Ascending aorta (tissue), 2 donors: ENCODE measurements around the gene DPH1. TPM values are rescaled to one million over a fixed set of nuclear protein-coding genes. Genes with fewer than 3 reads are reported as not detected.

ENCODE experiments used
- DNase-seq, 2 donors: peaks; one replicate each; pipeline ENCODE4 v3.0.0-alpha.2; 2019; ENCODE audit warnings: low spot score in 2 of 2
- H3K27ac ChIP-seq, 2 donors: fragments of 200-600 bp; sonication (generic); one replicate each; pipeline ENCODE4 v1.5.1; 2016 to 2017; ENCODE audit warnings: mild to moderate bottlenecking in 1 of 2
- H3K27me3 ChIP-seq: fragments of 200-600 bp; sonication (generic); one replicate; pipeline ENCODE4 v1.5.1; 2017
- H3K36me3 ChIP-seq, 2 donors: fragments of 200-600 bp; sonication (generic); one replicate each; pipeline ENCODE4 v1.5.1; 2016
- H3K4me1 ChIP-seq, 2 donors: fragments of 200-600 bp; sonication (generic); one replicate each; pipeline ENCODE4 v1.5.1; 2016 to 2017; ENCODE audit warnings: mild to moderate bottlenecking in 1 of 2
- H3K4me3 ChIP-seq, 2 donors: fragments of 200-600 bp; sonication (generic); one replicate each; pipeline ENCODE4 v1.5.1; 2016 to 2017; ENCODE audit warnings: mild to moderate bottlenecking in 1 of 2
- H3K9me3 ChIP-seq, 2 donors: fragments of 200-600 bp; sonication (generic); one replicate each; pipeline ENCODE4 v1.5.1; 2016
- intact Hi-C: fragments of 100-400 bp; cut with DNase I; formaldehyde crosslinking; loops from one replicate; pipeline ENCODE4 v1.15.1; 2023
- total RNA-seq: library from RNA; depleted of rRNA; stranded (reverse); fragments of >200 nt; gene quantifications from one replicate; pipeline ENCODE4 v1.1.0, GENCODE V29; 2016
- TF ChIP-seq, protein P1 (sequence below), 3 experiments: fragments of 200-600 bp in 2 of 3; fragments of 450-650 bp in 1 of 3; sonication (generic) in 2 of 3; IDR thresholded peaks; one replicate each; pipeline ENCODE4 v1.5.1; 2016 to 2019; ENCODE audit warnings: antibody characterized with exemption in 3 of 3, mild to moderate bottlenecking in 1 of 3, moderate library complexity in 1 of 3

Gene DPH1
- total RNA-seq, 1 donor from 2014 or later = 125 TPM

- peak overlapping the region; percentile 8 to 17 for H3K27ac ChIP-seq
- peaks cover 5 to 20% of the 10 kb centered on the region in 2 donors for H3K4me1 ChIP-seq
- H3K4me3 ChIP-seq = no peak overlapping the region
- intact Hi-C loops = loop anchor here (5.0 to 10.0 kb wide), 2 partner anchors 326 to 479 kb away; partner anchors contain the start of gene PITPNA
- H3K9me3 ChIP-seq = no peaks in the 10 kb centered on the region
- H3K27me3 ChIP-seq = no peaks in the 10 kb centered on the region
- DNase-seq = no peak
- H3K36me3 ChIP-seq = peaks cover 0 to 5% of the 10 kb centered on the region in 2 donors
- TF ChIP-seq, protein P1, sequence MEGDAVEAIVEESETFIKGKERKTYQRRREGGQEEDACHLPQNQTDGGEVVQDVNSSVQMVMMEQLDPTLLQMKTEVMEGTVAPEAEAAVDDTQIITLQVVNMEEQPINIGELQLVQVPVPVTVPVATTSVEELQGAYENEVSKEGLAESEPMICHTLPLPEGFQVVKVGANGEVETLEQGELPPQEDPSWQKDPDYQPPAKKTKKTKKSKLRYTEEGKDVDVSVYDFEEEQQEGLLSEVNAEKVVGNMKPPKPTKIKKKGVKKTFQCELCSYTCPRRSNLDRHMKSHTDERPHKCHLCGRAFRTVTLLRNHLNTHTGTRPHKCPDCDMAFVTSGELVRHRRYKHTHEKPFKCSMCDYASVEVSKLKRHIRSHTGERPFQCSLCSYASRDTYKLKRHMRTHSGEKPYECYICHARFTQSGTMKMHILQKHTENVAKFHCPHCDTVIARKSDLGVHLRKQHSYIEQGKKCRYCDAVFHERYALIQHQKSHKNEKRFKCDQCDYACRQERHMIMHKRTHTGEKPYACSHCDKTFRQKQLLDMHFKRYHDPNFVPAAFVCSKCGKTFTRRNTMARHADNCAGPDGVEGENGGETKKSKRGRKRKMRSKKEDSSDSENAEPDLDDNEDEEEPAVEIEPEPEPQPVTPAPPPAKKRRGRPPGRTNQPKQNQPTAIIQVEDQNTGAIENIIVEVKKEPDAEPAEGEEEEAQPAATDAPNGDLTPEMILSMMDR (IDR thresholded peaks at IDR 0.05) = no peak
These were observed 13.8 kb downstream of the DPH1 start for GRCh38 chr17:2043785-2044184.

DNA sequence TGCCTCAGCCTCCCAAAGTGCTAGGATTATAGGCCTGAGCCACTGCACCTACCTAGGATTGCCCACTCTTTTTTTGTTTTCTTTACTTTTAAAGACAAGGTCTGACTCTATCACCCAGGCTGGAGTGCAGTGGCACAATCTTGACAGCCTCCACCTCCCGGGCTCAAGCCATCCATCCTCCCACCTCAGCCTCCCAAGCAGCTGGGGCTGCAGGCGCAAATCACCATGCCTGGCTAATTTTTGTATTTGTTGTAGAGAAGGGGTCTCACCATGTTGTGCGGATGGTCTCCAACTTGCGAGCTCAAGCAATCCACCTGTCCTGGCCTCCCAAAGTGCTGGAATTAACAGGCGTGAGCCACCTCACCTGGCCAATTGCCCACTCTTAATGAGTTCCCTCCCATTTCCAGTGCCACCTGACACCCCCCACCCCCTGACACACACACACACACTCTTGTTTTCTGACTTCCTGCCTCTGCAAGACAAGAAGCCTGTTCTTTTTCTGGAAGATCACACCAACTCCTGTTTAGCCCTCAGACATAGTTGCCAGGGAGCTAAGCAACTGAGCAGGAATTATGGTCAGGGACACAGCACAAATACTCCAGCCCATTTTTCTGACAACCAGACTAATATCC, 14.4 kb downstream of the DPH1 start:
- H3K4me3 ChIP-seq = no peak overlapping the region
- TF ChIP-seq, protein P1 (IDR thresholded peaks at IDR 0.05) = no peak
- H3K9me3 ChIP-seq = no peaks in the 10 kb centered on the region
- H3K4me1 ChIP-seq = peaks cover 11 to 25% of the 10 kb centered on the region in 2 donors
- H3K36me3 ChIP-seq = peaks cover 0 to 5% of the 10 kb centered on the region in 2 donors
- DNase-seq = no peak
- no peaks in the 10 kb centered on the region for H3K27me3 ChIP-seq
- intact Hi-C loops = loop anchor here (5.0 to 10.0 kb wide), 2 partner anchors 327 to 480 kb away; partner anchors contain the start of gene PITPNA
- no peak overlapping the region for H3K27ac ChIP-seq

DNA sequence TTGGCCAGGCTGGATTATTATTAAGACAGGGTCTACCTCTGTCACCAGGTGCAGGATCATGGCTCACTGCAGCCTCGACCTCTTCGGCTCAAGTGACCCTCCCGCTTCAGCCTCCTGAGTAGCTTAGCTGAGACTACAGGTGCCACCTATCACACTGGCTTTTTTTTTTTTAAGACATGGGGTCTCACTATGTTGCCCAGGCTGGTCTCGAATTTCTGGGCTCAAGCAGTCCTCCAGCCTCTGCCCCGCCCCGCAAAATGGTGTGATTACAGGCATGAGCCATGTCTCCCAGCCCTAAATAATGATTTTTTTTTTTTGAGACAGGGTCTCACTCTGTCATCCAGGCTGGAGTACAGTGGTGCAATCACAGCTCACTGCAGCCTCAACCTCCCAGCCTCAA, 17.6 kb downstream of the DPH1 start:
- Histone ChIP-seq H3K9me3 (no peaks in the 10 kb centered on the region), H3K36me3 (no peaks in the 10 kb centered on the region)
- intact Hi-C loops = loop anchor here (10.0 kb wide), 1 partner anchor 483 kb away; the partner anchor contains the start of gene PITPNA

GRCh38 chr17:2048805-2049204, 18.9 kb downstream of the DPH1 start:
- H3K36me3 ChIP-seq = no peaks in the 10 kb centered on the region
- H3K27me3 ChIP-seq = no peaks in the 10 kb centered on the region
- intact Hi-C loops = loop anchor here (10.0 kb wide), 1 partner anchor 484 kb away; the partner anchor contains the start of gene PITPNA
- peak overlapping the region in 1 of 2 donors; percentile 97 for H3K4me3 ChIP-seq
- TF ChIP-seq, protein P1 (IDR thresholded peaks at IDR 0.05) = no peak
- DNase-seq = no peak
- no peaks in the 10 kb centered on the region for H3K9me3 ChIP-seq
- H3K27ac ChIP-seq = no peak overlapping the region
- peaks cover 21 to 35% of the 10 kb centered on the region in 2 donors for H3K4me1 ChIP-seq

More for the DNA sequence above, 17.6 kb downstream of the DPH1 start:
- Histone ChIP-seq H3K27ac (no peak overlapping the region), H3K27me3 (no peaks in the 10 kb centered on the region), H3K4me3 (no peak overlapping the region), H3K4me1 (peaks cover 21 to 34% of the 10 kb centered on the region in 2 donors)
- no peak for DNase-seq
- TF ChIP-seq, protein P1 (IDR thresholded peaks at IDR 0.05) = no peak

- H3K36me3 ChIP-seq = no peaks in the 10 kb centered on the region
- H3K27ac ChIP-seq = peak overlapping the region in 1 of 2 donors; percentile 22
- no peaks in the 10 kb centered on the region for H3K27me3 ChIP-seq
- H3K4me3 ChIP-seq = peak overlapping the region; percentile 91 to 97
- DNase-seq = peak in 1 of 2 donors; percentile 94
- TF ChIP-seq, protein P1 (IDR thresholded peaks at IDR 0.05) = no peak
- intact Hi-C loops = loop anchor here (10.0 kb wide), 2 partner anchors 345 to 485 kb away; partner anchors contain the start of gene PITPNA
- H3K4me1 ChIP-seq = peaks cover 27 to 37% of the 10 kb centered on the region in 2 donors
- H3K9me3 ChIP-seq = no peaks in the 10 kb centered on the region
These were observed 19.7 kb downstream of the DPH1 start for GRCh38 chr17:2049333-2050299.
